HEK293 (cell line): ENCODE results near the gene CHMP6.

ENCODE experiments used
- CTCF ChIA-PET: fragments of 350-600 bp; formaldehyde crosslinking; extraction: SDS; loops from one replicate; lab custom pipeline; 2021; ENCODE audit warnings: antibody characterized with exemption; lab: Yijun Ruan, JAX
- POLR2A ChIA-PET: fragments of 300-600 bp; formaldehyde crosslinking; extraction: SDS; loops from one replicate; lab custom pipeline; 2020; ENCODE audit warnings: antibody characterized with exemption, inconsistent platforms; lab: Yijun Ruan, JAX
- H3K27ac ChIP-seq: fragments of 200-500 bp; sonication (Bioruptor generic); 2 replicates; pipeline ENCODE4 v1.5.1; 2014; ENCODE audit warnings: low read depth, low read length, control low read depth, inconsistent platforms; ENCODE audit errors: extremely low read depth
- H3K36me3 ChIP-seq, 2 experiments: fragments of 200-500 bp in 1 of 2; sonication (Bioruptor generic) in 1 of 2; 1 replicate in 1 of 2; 2 replicates in 1 of 2; pipeline ENCODE4 v1.5.1; 2014 to 2017; ENCODE audit warnings: inconsistent platforms in 2 of 2, low read length in 2 of 2; ENCODE audit not compliant: control insufficient read depth in 2 of 2, insufficient read depth in 1 of 2
- H3K4me1 ChIP-seq: fragments of 200-500 bp; sonication (Bioruptor generic); 2 replicates; pipeline ENCODE4 v1.5.1; 2014; ENCODE audit warnings: mild to moderate bottlenecking, low read length, inconsistent platforms; ENCODE audit not compliant: control insufficient read depth, insufficient read depth
- H3K4me3 ChIP-seq: 2 replicates; pipeline ENCODE4 v1.5.1; 2011; ENCODE audit warnings: low read depth, mild to moderate bottlenecking, control low read depth, low read length, moderate library complexity
- H3K9me3 ChIP-seq: fragments of 200-500 bp; sonication (Bioruptor generic); 2 replicates; pipeline ENCODE4 v1.5.1; 2014; ENCODE audit warnings: low read depth, low read length, inconsistent platforms; ENCODE audit not compliant: control insufficient read depth, insufficient read depth
- AEBP2 ChIP-seq: fragments of 450-650 bp; formaldehyde crosslinking; IDR thresholded peaks from 2 replicates; pipeline ENCODE4 v1.5.1; 2016; ENCODE audit warnings: missing biosample characterization, missing genetic modification characterization, borderline replicate concordance
- GLIS2 ChIP-seq: fragments of 450-650 bp; formaldehyde crosslinking; IDR thresholded peaks from 2 replicates; pipeline ENCODE4 v1.5.1; 2016; ENCODE audit warnings: missing biosample characterization, missing genetic modification characterization
- IKZF3 ChIP-seq: fragments of 450-650 bp; IDR thresholded peaks from 2 replicates; pipeline ENCODE4 v1.5.0; 2018; ENCODE audit warnings: missing biosample characterization, mild to moderate bottlenecking, missing genetic modification characterization, moderate library complexity
- TCF7L2 ChIP-seq: IDR thresholded peaks from 2 replicates; pipeline ENCODE4 v1.6.1; 2011; ENCODE audit warnings: low read depth, mild to moderate bottlenecking, inconsistent platforms, low read length, moderate library complexity, borderline replicate concordance
- ZBTB21 ChIP-seq: fragments of 450-650 bp; formaldehyde crosslinking; IDR thresholded peaks from 2 replicates; pipeline ENCODE4 v1.5.1; 2017; ENCODE audit warnings: missing biosample characterization, missing genetic modification characterization
- ZBTB48 ChIP-seq: fragments of 450-650 bp; formaldehyde crosslinking; IDR thresholded peaks from 2 replicates; pipeline ENCODE4 v1.5.1; 2016; ENCODE audit warnings: missing biosample characterization, missing genetic modification characterization
- ZFHX2 ChIP-seq: fragments of 450-650 bp; formaldehyde crosslinking; conservative IDR thresholded peaks from 2 replicates; pipeline ENCODE4 v1.5.1; 2016; ENCODE audit warnings: missing biosample characterization, missing genetic modification characterization
- ZIC2 ChIP-seq: fragments of 450-650 bp; formaldehyde crosslinking; IDR thresholded peaks from 2 replicates; pipeline ENCODE4 v1.5.1; 2016; ENCODE audit warnings: missing biosample characterization, missing genetic modification characterization
- ZNF2 ChIP-seq: fragments of 450-650 bp; formaldehyde crosslinking; IDR thresholded peaks from 2 replicates; pipeline ENCODE4 v1.5.1; 2016; ENCODE audit warnings: missing biosample characterization, missing genetic modification characterization
- ZNF302 ChIP-seq: fragments of 450-650 bp; formaldehyde crosslinking; IDR thresholded peaks from 2 replicates; pipeline ENCODE4 v1.5.1; 2016; ENCODE audit warnings: missing biosample characterization, missing genetic modification characterization, low read depth
- ZNF335 ChIP-seq: fragments of 450-650 bp; formaldehyde crosslinking; conservative IDR thresholded peaks from 2 replicates; pipeline ENCODE4 v1.5.1; 2016; ENCODE audit warnings: missing biosample characterization, missing genetic modification characterization
- ZNF391 ChIP-seq: fragments of 450-650 bp; formaldehyde crosslinking; IDR thresholded peaks from 2 replicates; pipeline ENCODE4 v1.5.1; 2016; ENCODE audit warnings: low read depth, missing biosample characterization, missing genetic modification characterization, borderline replicate concordance
- ZNF394 ChIP-seq: fragments of 450-650 bp; formaldehyde crosslinking; IDR thresholded peaks from 2 replicates; pipeline ENCODE4 v1.5.1; 2016; ENCODE audit warnings: missing biosample characterization, missing genetic modification characterization, mild to moderate bottlenecking, moderate library complexity, borderline replicate concordance
- ZNF544 ChIP-seq: fragments of 450-650 bp; formaldehyde crosslinking; IDR thresholded peaks from 2 replicates; pipeline ENCODE4 v1.5.0; 2017; ENCODE audit warnings: missing biosample characterization, missing genetic modification characterization
- ZNF571 ChIP-seq: fragments of 450-650 bp; formaldehyde crosslinking; IDR thresholded peaks from 2 replicates; pipeline ENCODE4 v1.5.0; 2017; ENCODE audit warnings: missing biosample characterization, missing genetic modification characterization
- ZNF596 ChIP-seq: fragments of 450-650 bp; IDR thresholded peaks from 2 replicates; pipeline ENCODE4 v1.5.0; 2018; ENCODE audit warnings: missing biosample characterization, mild to moderate bottlenecking, missing genetic modification characterization, moderate library complexity
- ZNF610 ChIP-seq: fragments of 450-650 bp; formaldehyde crosslinking; IDR thresholded peaks from 2 replicates; pipeline ENCODE4 v1.5.1; 2016; ENCODE audit warnings: missing biosample characterization, missing genetic modification characterization, borderline replicate concordance
- ZNF624 ChIP-seq: fragments of 450-650 bp; formaldehyde crosslinking; IDR thresholded peaks from 2 replicates; pipeline ENCODE4 v1.5.1; 2017; ENCODE audit warnings: missing biosample characterization, missing genetic modification characterization
- ZNF639 ChIP-seq: fragments of 450-650 bp; formaldehyde crosslinking; IDR thresholded peaks from 2 replicates; pipeline ENCODE4 v1.5.1; 2016; ENCODE audit warnings: missing biosample characterization, missing genetic modification characterization
- ZNF701 ChIP-seq: fragments of 450-650 bp; formaldehyde crosslinking; IDR thresholded peaks from 2 replicates; pipeline ENCODE4 v1.5.1; 2016; ENCODE audit warnings: missing biosample characterization, missing genetic modification characterization
- ZNF837 ChIP-seq: fragments of 450-650 bp; formaldehyde crosslinking; IDR thresholded peaks from 2 replicates; pipeline ENCODE4 v1.5.1; 2016; ENCODE audit warnings: missing biosample characterization, missing genetic modification characterization
- ZSCAN4 ChIP-seq: fragments of 450-650 bp; formaldehyde crosslinking; IDR thresholded peaks from 2 replicates; pipeline ENCODE4 v1.5.1; 2017; ENCODE audit warnings: missing biosample characterization, missing genetic modification characterization
- TF ChIP-seq, protein P1 (sequence below): IDR thresholded peaks from 2 replicates; pipeline ENCODE4 v1.6.1; 2011; ENCODE audit warnings: mild to moderate bottlenecking, low read depth, low read length, borderline replicate concordance
- TF ChIP-seq, protein P2 (sequence below): fragments of 450-650 bp; formaldehyde crosslinking; conservative IDR thresholded peaks from 2 replicates; pipeline ENCODE4 v1.5.1; 2016; ENCODE audit warnings: low read depth, missing biosample characterization, missing genetic modification characterization

Gene CHMP6

GRCh38 chr17:81044764-81045589 lies 53.3 kb downstream of the CHMP6 start (continued):
- TF ChIP-seq, protein P1, sequence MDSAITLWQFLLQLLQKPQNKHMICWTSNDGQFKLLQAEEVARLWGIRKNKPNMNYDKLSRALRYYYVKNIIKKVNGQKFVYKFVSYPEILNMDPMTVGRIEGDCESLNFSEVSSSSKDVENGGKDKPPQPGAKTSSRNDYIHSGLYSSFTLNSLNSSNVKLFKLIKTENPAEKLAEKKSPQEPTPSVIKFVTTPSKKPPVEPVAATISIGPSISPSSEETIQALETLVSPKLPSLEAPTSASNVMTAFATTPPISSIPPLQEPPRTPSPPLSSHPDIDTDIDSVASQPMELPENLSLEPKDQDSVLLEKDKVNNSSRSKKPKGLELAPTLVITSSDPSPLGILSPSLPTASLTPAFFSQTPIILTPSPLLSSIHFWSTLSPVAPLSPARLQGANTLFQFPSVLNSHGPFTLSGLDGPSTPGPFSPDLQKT, result no peak
- TF ChIP-seq ZFHX2 (tag by site-specific recombination), result no peak
- no peak for TF ChIP-seq ZBTB21 (tag by site-specific recombination)
- no peak for TF ChIP-seq ZSCAN4 (tag by site-specific recombination)
- TF ChIP-seq ZNF837 (tag by site-specific recombination), result no peak
- TF ChIP-seq ZNF544, result 0 out of 2 replicates have a peak, but pooled peaks have one; percentile 16
- TF ChIP-seq ZNF335 (tag by site-specific recombination), result no peak
- TF ChIP-seq ZNF639 (tag by site-specific recombination), result no peak
- TF ChIP-seq, protein P2, sequence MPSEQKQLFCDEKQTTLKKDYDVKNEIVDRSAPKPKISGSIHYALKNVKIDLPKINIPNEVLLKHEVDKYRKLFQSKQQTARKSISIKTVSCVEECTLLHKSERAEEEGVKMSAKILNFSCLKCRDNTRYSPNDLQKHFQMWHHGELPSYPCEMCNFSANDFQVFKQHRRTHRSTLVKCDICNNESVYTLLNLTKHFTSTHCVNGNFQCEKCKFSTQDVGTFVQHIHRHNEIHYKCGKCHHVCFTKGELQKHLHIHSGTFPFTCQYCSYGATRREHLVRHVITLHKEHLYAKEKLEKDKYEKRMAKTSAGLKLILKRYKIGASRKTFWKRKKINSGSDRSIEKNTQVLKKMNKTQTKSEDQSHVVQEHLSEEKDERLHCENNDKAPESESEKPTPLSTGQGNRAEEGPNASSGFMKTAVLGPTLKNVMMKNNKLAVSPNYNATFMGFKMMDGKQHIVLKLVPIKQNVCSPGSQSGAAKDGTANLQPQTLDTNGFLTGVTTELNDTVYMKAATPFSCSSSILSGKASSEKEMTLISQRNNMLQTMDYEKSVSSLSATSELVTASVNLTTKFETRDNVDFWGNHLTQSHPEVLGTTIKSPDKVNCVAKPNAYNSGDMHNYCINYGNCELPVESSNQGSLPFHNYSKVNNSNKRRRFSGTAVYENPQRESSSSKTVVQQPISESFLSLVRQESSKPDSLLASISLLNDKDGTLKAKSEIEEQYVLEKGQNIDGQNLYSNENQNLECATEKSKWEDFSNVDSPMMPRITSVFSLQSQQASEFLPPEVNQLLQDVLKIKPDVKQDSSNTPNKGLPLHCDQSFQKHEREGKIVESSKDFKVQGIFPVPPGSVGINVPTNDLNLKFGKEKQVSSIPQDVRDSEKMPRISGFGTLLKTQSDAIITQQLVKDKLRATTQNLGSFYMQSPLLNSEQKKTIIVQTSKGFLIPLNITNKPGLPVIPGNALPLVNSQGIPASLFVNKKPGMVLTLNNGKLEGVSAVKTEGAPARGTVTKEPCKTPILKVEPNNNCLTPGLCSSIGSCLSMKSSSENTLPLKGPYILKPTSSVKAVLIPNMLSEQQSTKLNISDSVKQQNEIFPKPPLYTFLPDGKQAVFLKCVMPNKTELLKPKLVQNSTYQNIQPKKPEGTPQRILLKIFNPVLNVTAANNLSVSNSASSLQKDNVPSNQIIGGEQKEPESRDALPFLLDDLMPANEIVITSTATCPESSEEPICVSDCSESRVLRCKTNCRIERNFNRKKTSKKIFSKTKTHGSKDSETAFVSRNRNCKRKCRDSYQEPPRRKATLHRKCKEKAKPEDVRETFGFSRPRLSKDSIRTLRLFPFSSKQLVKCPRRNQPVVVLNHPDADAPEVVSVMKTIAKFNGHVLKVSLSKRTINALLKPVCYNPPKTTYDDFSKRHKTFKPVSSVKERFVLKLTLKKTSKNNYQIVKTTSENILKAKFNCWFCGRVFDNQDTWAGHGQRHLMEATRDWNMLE (tag by site-specific recombination), result no peak
- no peak for TF ChIP-seq ZNF624 (tag by site-specific recombination)
- no peak for TF ChIP-seq ZNF302 (tag by site-specific recombination)
- TF ChIP-seq ZNF571 (tag by site-specific recombination), result no peak
- TF ChIP-seq ZNF2, result no peak
- 0 out of 2 replicates have a peak, but pooled peaks have one; percentile 10 for TF ChIP-seq IKZF3 (tag by site-specific recombination)
- no peak for TF ChIP-seq ZIC2 (tag by site-specific recombination)
- 0 out of 2 replicates have a peak, but pooled peaks have one; percentile 12 for TF ChIP-seq ZBTB48 (tag by site-specific recombination)

DNA sequence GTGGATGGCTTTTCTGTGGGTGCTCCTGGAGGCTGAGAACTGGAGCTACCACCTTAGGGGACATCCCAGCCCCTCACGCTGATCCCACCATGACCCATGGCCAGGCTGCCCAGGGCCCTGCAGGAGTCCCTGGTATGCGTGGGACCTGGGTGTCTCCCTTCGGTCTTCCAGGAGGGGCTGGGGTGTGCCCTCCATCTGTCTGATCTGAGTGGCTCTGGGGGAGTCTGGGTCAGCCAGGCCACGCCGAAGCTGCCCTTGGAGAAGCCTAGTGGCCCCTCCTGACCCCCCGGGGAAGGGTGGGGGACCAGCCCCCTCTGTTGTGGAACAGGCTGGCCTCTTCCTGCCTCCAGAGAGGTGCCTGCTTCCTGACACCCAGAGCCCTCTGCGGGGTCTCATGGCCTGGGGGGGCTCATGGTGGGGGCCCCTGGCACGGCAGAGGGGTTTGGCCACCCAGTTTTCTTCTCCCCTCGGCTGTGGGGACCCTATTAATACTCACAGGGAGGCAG lies 54.0 kb downstream of the CHMP6 start:
- POLR2A ChIA-PET, result interaction anchor here (1.3 to 2.9 kb wide), 4 partner anchors 9 to 49 kb away, joined by 5 to 10 read pairs (median 8); partner anchors contain the start of gene BAIAP2
- TF ChIP-seq ZNF701 (tag by site-specific recombination) (no peak), TCF7L2 (no peak), ZNF610 (tag by site-specific recombination) (no peak), ZNF394 (tag by site-specific recombination) (no peak), GLIS2 (tag by site-specific recombination) (peak; percentile 36; the same call in 1 of the 2 replicates), ZNF391 (no peak), AEBP2 (tag by site-specific recombination) (no peak), ZNF596 (tag by site-specific recombination) (no peak)
- H3K27ac ChIP-seq, result no peak overlapping the region
- H3K36me3 ChIP-seq, result peaks cover 0 to 7% of the 10 kb centered on the region in 2 experiments; a peak in 1 of 3 replicates
- no peak overlapping the region for H3K4me3 ChIP-seq
- CTCF ChIA-PET, result interaction anchor here (1.1 to 2.4 kb wide), 4 partner anchors 20 to 52 kb away, joined by 3 to 12 read pairs (median 7); no protein-coding TSS in a partner anchor
- no peaks in the 10 kb centered on the region for H3K9me3 ChIP-seq
- peaks cover 14% of the 10 kb centered on the region for H3K4me1 ChIP-seq
